Activated CD4-positive, alpha-beta memory T cell treated with anti-CD3 and anti-CD28 coated beads for 36 hours (primary cell): ENCODE data around the gene ELOVL5. TPM values are rescaled to one million over a fixed set of nuclear protein-coding genes. Genes with fewer than 3 reads are reported as not detected.
A peak's percentile ranks its signal among the peaks of the same experiment; 100 is the strongest.
"Not testable (repeated sequence)": the region's sequence is repeated elsewhere in the genome, so short reads cannot be mapped to it uniquely, and the experiment has no call there.

ENCODE experiments used
- CTCF ChIA-PET: fragments of 350-600 bp; sonication (Branson Sonifier 250); formaldehyde crosslinking; loops from one replicate; lab custom pipeline; 2021; ENCODE audit warnings: antibody characterized with exemption, inconsistent platforms; lab: Charles Lee
- POLR2A ChIA-PET: fragments of 350-600 bp; sonication (Branson Sonifier 250); formaldehyde crosslinking; loops from one replicate; lab custom pipeline; 2021; ENCODE audit warnings: antibody characterized with exemption; lab: Charles Lee
- DNase-seq: peaks from one replicate; pipeline ENCODE4 v3.0.0-alpha.2; 2020
- H3K27ac Mint-ChIP-seq: one replicate; pipeline ENCODE4 v1.8.0; 2021; ENCODE audit warnings: mixed read lengths
- H3K27me3 Mint-ChIP-seq: one replicate; pipeline ENCODE4 v1.8.0; 2021; ENCODE audit warnings: mixed read lengths
- H3K36me3 Mint-ChIP-seq: one replicate; pipeline ENCODE4 v1.8.0; 2021; ENCODE audit warnings: mixed read lengths
- H3K4me1 Mint-ChIP-seq: one replicate; pipeline ENCODE4 v1.8.0; 2021; ENCODE audit warnings: low read depth, mixed read lengths
- H3K4me3 Mint-ChIP-seq: one replicate; pipeline ENCODE4 v1.8.0; 2021; ENCODE audit warnings: mild to moderate bottlenecking, mixed read lengths
- H3K9me3 Mint-ChIP-seq: one replicate; pipeline ENCODE4 v1.8.0; 2021; ENCODE audit warnings: mixed read lengths
- intact Hi-C: fragments of 100-400 bp; cut with micrococcal nuclease; formaldehyde crosslinking; loops from one replicate; pipeline ENCODE4 v1.15.1; 2023
- total RNA-seq, 2 experiments: library from RNA; stranded (reverse); gene quantifications; one replicate each; pipeline ENCODE4 v1.2.3, GENCODE V29; 2021

The ELOVL5 gene
- total RNA-seq, 2 experiments from 2014 or later: 112 to 121 TPM

- CTCF ChIA-PET: interaction anchor here (1.2 to 1.6 kb wide), 3 partner anchors 10 to 186 kb away, joined by 3 to 7 read pairs (median 4); partner anchors contain the start of gene ELOVL5
Measured at GRCh38 chr6:53358440-53359094, 9.8 kb upstream of the ELOVL5 start.

GRCh38 chr6:53357576-53358360 lies 9.0 kb upstream of the ELOVL5 start:
- no peaks in the 10 kb centered on the region for H3K9me3 Mint-ChIP-seq
- intact Hi-C loops: loop anchor here (5.0 kb wide), 1 partner anchor 290 kb away; the partner anchor contains the start of gene FBXO9
- H3K27ac Mint-ChIP-seq: peak overlapping the region; percentile 98
- no peaks in the 10 kb centered on the region for H3K27me3 Mint-ChIP-seq
- CTCF ChIA-PET: interaction anchor here (1.2 kb wide), 1 partner anchor 18 kb away, joined by 3 read pairs; no protein-coding TSS in a partner anchor
- peak overlapping the region; percentile 17 for H3K4me3 Mint-ChIP-seq
- H3K4me1 Mint-ChIP-seq: peaks cover 39% of the 10 kb centered on the region
- no peak for DNase-seq
- H3K36me3 Mint-ChIP-seq: no peaks in the 10 kb centered on the region
- POLR2A ChIA-PET: interaction anchor here (0.8 kb wide), 1 partner anchor 10 kb away, joined by 5 read pairs; the partner anchor contains the start of gene ELOVL5

More at GRCh38 chr6:53358440-53359094, 9.8 kb upstream of the ELOVL5 start:
- intact Hi-C loops: loop anchor here (1.0 to 5.0 kb wide), 4 partner anchors 9 to 291 kb away; partner anchors contain the start of gene FBXO9
- DNase-seq: no peak
- Mint-ChIP-seq H3K27me3 (no peaks in the 10 kb centered on the region), H3K4me3 (peak overlapping the region; percentile 92), H3K27ac (peak overlapping the region; percentile 98), H3K36me3 (no peaks in the 10 kb centered on the region), H3K4me1 (peaks cover 39% of the 10 kb centered on the region), H3K9me3 (no peaks in the 10 kb centered on the region)
- POLR2A ChIA-PET: interaction anchor here (0.9 to 2.1 kb wide), 5 partner anchors 10 to 73 kb away, joined by 3 to 42 read pairs (median 4); partner anchors contain the start of gene ELOVL5

GRCh38 chr6:53353624-53354023 lies 4.9 kb upstream of the ELOVL5 start:
- CTCF ChIA-PET: no interaction called here
- H3K4me1 Mint-ChIP-seq: peaks cover 15% of the 10 kb centered on the region
- H3K36me3 Mint-ChIP-seq: no peaks in the 10 kb centered on the region

GRCh38 chr6:53352360-53352759 lies 3.6 kb upstream of the ELOVL5 start:
- CTCF ChIA-PET: no interaction called here
- Mint-ChIP-seq H3K27ac (no peak overlapping the region), H3K27me3 (no peaks in the 10 kb centered on the region), H3K4me1 (peaks cover 7% of the 10 kb centered on the region), H3K4me3 (no peak overlapping the region), H3K9me3 (no peaks in the 10 kb centered on the region), H3K36me3 (no peaks in the 10 kb centered on the region)
- POLR2A ChIA-PET: no interaction called here
- intact Hi-C loops: no loop called here
- DNase-seq: no peak

More at GRCh38 chr6:53353624-53354023, 4.9 kb upstream of the ELOVL5 start:
- intact Hi-C loops: no loop called here
- Mint-ChIP-seq H3K4me3 (no peak overlapping the region), H3K27me3 (no peaks in the 10 kb centered on the region), H3K27ac (no peak overlapping the region), H3K9me3 (no peaks in the 10 kb centered on the region)
- POLR2A ChIA-PET: no interaction called here
- DNase-seq: no peak

GRCh38 chr6:53349209-53349693 lies 501 bp upstream of the ELOVL5 start:
- Mint-ChIP-seq H3K4me1 (peaks cover 37% of the 10 kb centered on the region), H3K36me3 (peaks cover 16% of the 10 kb centered on the region), H3K9me3 (no peaks in the 10 kb centered on the region), H3K4me3 (peak overlapping the region; percentile 93), H3K27me3 (no peaks in the 10 kb centered on the region), H3K27ac (peak overlapping the region; percentile 95)
- ChIA-PET CTCF (interaction anchor here (0.7 to 4.1 kb wide), 3 partner anchors 12 to 61 kb away, joined by 3 to 20 read pairs (median 3); no protein-coding TSS in a partner anchor), POLR2A (interaction anchor here (0.6 to 4.4 kb wide), 4 partner anchors 10 to 47 kb away, joined by 3 to 49 read pairs (median 26); no protein-coding TSS in a partner anchor)
- intact Hi-C loops: loop anchor here (1.0 to 5.0 kb wide), 4 partner anchors 10 to 198 kb away; partner anchors contain the start of gene GCLC
- no peak for DNase-seq

GRCh38 chr6:53347921-53348370 lies 804 bp downstream of the ELOVL5 start:
- Mint-ChIP-seq H3K4me3 (peak overlapping the region; percentile 93), H3K9me3 (no peaks in the 10 kb centered on the region), H3K27ac (peak overlapping the region; percentile 95), H3K27me3 (no peaks in the 10 kb centered on the region), H3K36me3 (peaks cover 17% of the 10 kb centered on the region), H3K4me1 (peaks cover 50% of the 10 kb centered on the region)
- DNase-seq: peak; percentile 71
- CTCF ChIA-PET: interaction anchor here (1.0 to 4.1 kb wide), 11 partner anchors 11 to 175 kb away, joined by 3 to 20 read pairs (median 4); no protein-coding TSS in a partner anchor
- POLR2A ChIA-PET: interaction anchor here (0.6 to 4.4 kb wide), 10 partner anchors 8 to 47 kb away, joined by 3 to 49 read pairs (median 4); no protein-coding TSS in a partner anchor
- intact Hi-C loops: loop anchor here (1.0 to 5.0 kb wide), 7 partner anchors 9 to 199 kb away; partner anchors contain the start of gene GCLC

- POLR2A ChIA-PET: interaction anchor here (0.8 to 4.4 kb wide), 9 partner anchors 10 to 46 kb away, joined by 3 to 49 read pairs (median 5); no protein-coding TSS in a partner anchor
- CTCF ChIA-PET: interaction anchor here (1.0 to 4.1 kb wide), 11 partner anchors 10 to 175 kb away, joined by 3 to 20 read pairs (median 4); no protein-coding TSS in a partner anchor
- peak overlapping the region; percentile 95 for H3K27ac Mint-ChIP-seq
- peak; percentile 50 for DNase-seq
- intact Hi-C loops: loop anchor here (1.0 to 5.0 kb wide), 6 partner anchors 8 to 200 kb away; partner anchors contain the start of gene GCLC
- H3K4me3 Mint-ChIP-seq: peak overlapping the region; percentile 93
- peaks cover 17% of the 10 kb centered on the region for H3K36me3 Mint-ChIP-seq
- no peaks in the 10 kb centered on the region for H3K9me3 Mint-ChIP-seq
- peaks cover 54% of the 10 kb centered on the region for H3K4me1 Mint-ChIP-seq
- H3K27me3 Mint-ChIP-seq: no peaks in the 10 kb centered on the region
Measured at GRCh38 chr6:53347250-53347920, 1.4 kb downstream of the ELOVL5 start.

GRCh38 chr6:53346049-53346448 lies 2.7 kb downstream of the ELOVL5 start:
- intact Hi-C loops: loop anchor here (2.0 to 5.0 kb wide), 4 partner anchors 55 to 201 kb away; partner anchors contain the start of gene GCLC
- not testable (repeated sequence) for H3K9me3 Mint-ChIP-seq, H3K27me3 Mint-ChIP-seq, DNase-seq
- Mint-ChIP-seq H3K27ac (peak overlapping the region; percentile 95), H3K4me1 (peaks cover 68% of the 10 kb centered on the region), H3K36me3 (peaks cover 17% of the 10 kb centered on the region), H3K4me3 (peak overlapping the region; percentile 93)
- POLR2A ChIA-PET: interaction anchor here (3.7 kb wide), 1 partner anchor 9 kb away, joined by 49 read pairs; no protein-coding TSS in a partner anchor
- CTCF ChIA-PET: interaction anchor here (1.9 to 4.1 kb wide), 3 partner anchors 9 to 173 kb away, joined by 4 to 20 read pairs (median 8); no protein-coding TSS in a partner anchor

GRCh38 chr6:53344969-53345368 lies 3.8 kb downstream of the ELOVL5 start:
- Mint-ChIP-seq H3K36me3 (peaks cover 17% of the 10 kb centered on the region), H3K27me3 (no peaks in the 10 kb centered on the region), H3K4me3 (no peak overlapping the region), H3K4me1 (peaks cover 74% of the 10 kb centered on the region), H3K27ac (peak overlapping the region; percentile 67), H3K9me3 (no peaks in the 10 kb centered on the region)
- CTCF ChIA-PET: interaction anchor here (0.8 to 1.9 kb wide), 3 partner anchors 22 to 157 kb away, joined by 3 to 4 read pairs (median 4); no protein-coding TSS in a partner anchor
- intact Hi-C loops: loop anchor here (5.0 kb wide), 3 partner anchors 82 to 202 kb away; partner anchors contain the start of gene GCLC
- POLR2A ChIA-PET: interaction anchor here (1.1 to 3.1 kb wide), 3 partner anchors 8 to 38 kb away, joined by 3 to 13 read pairs (median 6); no protein-coding TSS in a partner anchor
- DNase-seq: no peak

GRCh38 chr6:53343092-53343491 lies 5.7 kb downstream of the ELOVL5 start:
- Mint-ChIP-seq H3K27ac (peak overlapping the region; percentile 67), H3K27me3 (no peaks in the 10 kb centered on the region), H3K4me3 (no peak overlapping the region), H3K9me3 (no peaks in the 10 kb centered on the region), H3K36me3 (peaks cover 17% of the 10 kb centered on the region), H3K4me1 (peaks cover 85% of the 10 kb centered on the region)
- intact Hi-C loops: no loop called here
- no peak for DNase-seq
- ChIA-PET CTCF (interaction anchor here (1.6 kb wide), 1 partner anchor 31 kb away, joined by 3 read pairs; no protein-coding TSS in a partner anchor), POLR2A (interaction anchor here (1.9 to 3.1 kb wide), 2 partner anchors 17 to 40 kb away, joined by 6 to 13 read pairs; no protein-coding TSS in a partner anchor)
